Gastrocnemius medialis (tissue), 4 donors: ENCODE data around the gene ZNF77.
A peak's percentile ranks its signal among the peaks of the same experiment; 100 is the strongest.

ENCODE experiments used
- POLR2A ChIP-seq, 2 donors: fragments of 450-650 bp; IDR thresholded peaks; one replicate each; pipeline ENCODE4 v1.6.1; 2017; ENCODE audit warnings: antibody characterized with exemption in 2 of 2, mild to moderate bottlenecking in 2 of 2, moderate library complexity in 2 of 2
- TF ChIP-seq, protein P1 (sequence below), 5 experiments: fragments of 450-650 bp in 3 of 5; fragments of 200-600 bp in 2 of 5; sonication (generic) in 2 of 5; IDR thresholded peaks in 4 of 5; conservative IDR thresholded peaks in 1 of 5; 1 replicate in 4 of 5; 2 replicates in 1 of 5; pipeline ENCODE4 v1.5.1; 2016 to 2019; ENCODE audit warnings: antibody characterized with exemption in 5 of 5, mild to moderate bottlenecking in 3 of 5, moderate library complexity in 3 of 5

DNA sequence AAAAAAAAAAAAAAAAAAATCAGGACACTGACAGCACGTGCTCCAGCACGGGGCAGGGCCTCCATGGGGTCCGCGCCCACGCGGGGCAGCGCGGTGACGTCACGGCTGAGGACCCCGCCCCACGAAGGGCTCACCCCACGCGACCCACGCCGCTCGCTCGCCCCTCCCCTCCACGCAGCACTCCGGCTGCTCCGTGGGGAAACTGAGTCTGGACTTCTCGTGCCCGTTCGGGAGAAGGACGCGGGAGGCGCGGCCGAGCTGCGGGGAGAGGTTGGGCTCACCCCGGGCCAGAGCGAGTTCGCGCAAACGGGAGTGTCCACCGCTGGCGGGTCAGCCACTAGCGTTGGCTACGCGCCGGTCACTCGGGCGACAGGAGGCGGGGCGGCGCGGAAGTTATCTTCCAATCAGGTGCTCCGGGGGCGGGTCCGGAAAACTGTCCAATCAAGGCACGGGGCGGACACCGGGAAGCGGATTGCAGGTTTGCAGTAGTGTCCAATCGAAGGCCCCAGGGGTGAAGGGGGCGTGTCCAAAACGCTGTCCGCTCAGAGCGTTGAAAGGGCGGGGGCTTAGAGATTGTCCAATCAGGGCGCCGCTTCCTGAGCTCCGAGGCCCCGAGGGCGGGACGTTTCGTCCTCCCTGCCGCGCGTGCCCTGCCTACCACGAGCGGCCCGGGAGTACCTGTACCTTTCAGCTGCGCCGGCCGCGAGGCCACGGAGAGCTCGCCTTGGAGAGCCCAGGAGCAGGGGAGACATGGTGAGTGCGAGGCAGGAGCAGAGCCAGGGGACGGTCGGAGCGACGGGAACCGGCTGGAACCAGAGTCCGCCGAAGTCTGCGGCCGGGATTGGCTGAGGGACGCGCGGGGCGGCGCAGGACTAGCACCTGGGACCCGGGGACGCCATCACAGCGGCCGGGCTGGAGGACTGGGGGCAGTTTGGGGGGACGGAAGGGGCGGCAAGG lies 44.2 kb downstream of the ZNF77 start, which contains the start of gene ZNF57:
- TF ChIP-seq, protein P1, sequence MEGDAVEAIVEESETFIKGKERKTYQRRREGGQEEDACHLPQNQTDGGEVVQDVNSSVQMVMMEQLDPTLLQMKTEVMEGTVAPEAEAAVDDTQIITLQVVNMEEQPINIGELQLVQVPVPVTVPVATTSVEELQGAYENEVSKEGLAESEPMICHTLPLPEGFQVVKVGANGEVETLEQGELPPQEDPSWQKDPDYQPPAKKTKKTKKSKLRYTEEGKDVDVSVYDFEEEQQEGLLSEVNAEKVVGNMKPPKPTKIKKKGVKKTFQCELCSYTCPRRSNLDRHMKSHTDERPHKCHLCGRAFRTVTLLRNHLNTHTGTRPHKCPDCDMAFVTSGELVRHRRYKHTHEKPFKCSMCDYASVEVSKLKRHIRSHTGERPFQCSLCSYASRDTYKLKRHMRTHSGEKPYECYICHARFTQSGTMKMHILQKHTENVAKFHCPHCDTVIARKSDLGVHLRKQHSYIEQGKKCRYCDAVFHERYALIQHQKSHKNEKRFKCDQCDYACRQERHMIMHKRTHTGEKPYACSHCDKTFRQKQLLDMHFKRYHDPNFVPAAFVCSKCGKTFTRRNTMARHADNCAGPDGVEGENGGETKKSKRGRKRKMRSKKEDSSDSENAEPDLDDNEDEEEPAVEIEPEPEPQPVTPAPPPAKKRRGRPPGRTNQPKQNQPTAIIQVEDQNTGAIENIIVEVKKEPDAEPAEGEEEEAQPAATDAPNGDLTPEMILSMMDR (IDR thresholded peaks at IDR 0.05 in 4 of 5, conservative IDR thresholded peaks at IDR 0.05 in 1 of 5), result no peak
- peak; percentile 42 to 52 for TF ChIP-seq POLR2A (IDR thresholded peaks at IDR 0.05)
